ENCODE results near the gene FAM13A. TPM values are rescaled to one million over a fixed set of nuclear protein-coding genes. Genes with fewer than 3 reads are reported as not detected.

FAM13A gene
- total RNA-seq, 2 donors from 2014 or later, result 20.7 to 35.2 TPM

DNA sequence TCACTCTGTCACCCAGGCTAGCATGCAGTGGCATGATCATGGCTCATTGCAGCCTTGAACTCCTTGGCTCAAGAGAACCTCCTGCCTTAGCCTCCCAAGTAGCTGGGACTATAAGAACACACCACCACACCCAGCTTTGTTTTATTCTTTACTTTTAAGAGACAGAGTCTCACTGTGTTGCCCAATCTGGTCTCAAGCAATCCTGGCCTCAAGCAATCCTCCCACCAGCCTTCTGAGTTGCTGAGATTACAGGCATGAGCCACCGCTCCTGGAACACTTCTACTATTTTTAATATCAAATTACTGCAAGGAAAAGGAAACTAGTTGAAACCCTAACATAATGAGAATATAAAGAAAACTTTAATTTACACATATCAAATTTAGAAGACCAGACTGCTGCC lies 85.4 kb downstream of the FAM13A start:
- no peak for DNase-seq (ENCODE audit: low spot score)
- intact Hi-C loops (cut with DNase I), result loop anchor here in 1 of 2 donors (5.0 kb wide), 1 partner anchor 139 kb away; no protein-coding TSS in a partner anchor

DNA sequence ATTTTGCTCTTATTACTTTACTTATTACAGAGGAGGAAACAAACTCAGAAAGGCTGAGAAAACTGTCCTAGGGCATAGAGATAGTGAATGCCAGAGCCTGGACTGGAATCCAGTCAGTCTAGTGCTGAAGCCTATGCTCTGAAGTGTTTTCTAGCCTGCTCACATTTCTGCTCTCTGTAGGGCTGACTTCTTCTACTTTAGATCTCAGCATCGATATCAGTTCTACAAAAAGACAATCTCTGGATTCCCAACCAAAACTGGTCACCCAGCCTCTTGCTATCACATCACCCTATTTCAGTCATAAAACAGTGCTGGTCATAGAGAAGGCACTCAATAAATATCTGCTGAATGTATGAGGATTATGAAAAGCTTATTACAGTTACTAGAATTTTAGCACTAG lies 87.2 kb downstream of the FAM13A start:
- no peak for DNase-seq (ENCODE audit: low spot score)
- intact Hi-C loops (cut with DNase I), result loop anchor here in 1 of 2 donors (1.0 to 5.0 kb wide), 2 partner anchors 29 to 137 kb away; no protein-coding TSS in a partner anchor

DNA sequence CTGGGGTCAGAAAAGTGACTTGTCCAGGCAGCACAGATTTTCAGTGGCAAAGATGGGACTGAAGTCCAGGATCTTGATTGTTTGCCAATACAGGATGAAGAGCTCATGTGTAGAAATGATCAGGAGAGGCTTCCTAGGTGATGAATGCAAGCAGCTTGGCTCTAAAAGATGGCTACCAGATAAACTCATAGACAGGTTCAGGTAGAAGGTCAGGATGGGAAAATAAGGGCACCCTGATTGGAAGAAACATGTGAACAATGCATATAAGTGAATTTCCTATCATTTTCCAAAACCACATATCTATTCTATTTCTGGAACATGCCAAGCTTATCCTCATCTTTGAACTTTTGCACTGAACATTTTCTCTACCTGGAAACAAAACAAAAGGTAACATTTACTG lies 87.7 kb downstream of the FAM13A start:
- DNase-seq (ENCODE audit: low spot score), result no peak
- intact Hi-C loops (cut with DNase I), result loop anchor here in 1 of 2 donors (1.0 kb wide), 1 partner anchor 29 kb away; no protein-coding TSS in a partner anchor

DNA sequence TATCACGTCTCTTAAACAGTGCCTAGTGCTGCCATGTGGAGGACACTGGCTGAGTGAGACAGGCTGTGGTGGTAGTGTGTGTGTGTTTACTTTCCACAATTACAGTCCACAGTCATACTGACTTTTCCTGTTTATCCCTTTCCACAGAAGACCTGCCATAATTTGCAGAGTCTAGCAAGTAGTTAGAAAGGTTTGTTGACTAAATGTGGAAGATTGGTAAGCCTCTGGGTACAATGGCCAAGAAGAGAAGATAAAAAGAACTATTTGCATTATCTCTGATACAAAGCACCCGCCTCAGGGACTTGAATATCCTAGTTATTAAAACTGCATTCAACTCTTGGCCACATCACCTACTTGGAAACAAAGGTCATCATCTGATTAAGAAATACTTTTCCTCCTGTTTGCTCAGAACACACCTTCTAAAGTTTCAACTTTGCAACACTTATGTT lies 89.1 kb downstream of the FAM13A start:
- no peak for DNase-seq (ENCODE audit: low spot score)
- intact Hi-C loops (cut with DNase I), result no loop called here

DNA sequence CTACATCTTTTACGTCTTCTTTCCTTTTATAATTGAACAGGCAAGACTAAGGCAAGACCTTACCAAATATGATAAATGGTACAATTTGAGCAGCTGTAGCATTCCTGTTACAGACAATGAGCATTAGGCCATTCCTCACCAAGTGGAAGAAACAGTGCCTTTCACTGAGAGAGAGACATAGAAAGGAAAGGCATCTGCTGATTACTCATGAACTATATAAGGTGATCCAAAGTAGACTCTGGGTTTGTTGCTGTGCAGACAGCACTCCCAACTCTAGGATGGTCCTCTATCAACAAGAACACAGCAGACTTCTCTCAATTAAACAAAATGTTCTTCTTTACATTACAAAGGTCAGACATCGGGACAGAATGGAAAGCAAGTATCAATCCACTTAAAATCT lies 91.9 kb downstream of the FAM13A start:
- intact Hi-C loops (cut with DNase I), result no loop called here

DNA sequence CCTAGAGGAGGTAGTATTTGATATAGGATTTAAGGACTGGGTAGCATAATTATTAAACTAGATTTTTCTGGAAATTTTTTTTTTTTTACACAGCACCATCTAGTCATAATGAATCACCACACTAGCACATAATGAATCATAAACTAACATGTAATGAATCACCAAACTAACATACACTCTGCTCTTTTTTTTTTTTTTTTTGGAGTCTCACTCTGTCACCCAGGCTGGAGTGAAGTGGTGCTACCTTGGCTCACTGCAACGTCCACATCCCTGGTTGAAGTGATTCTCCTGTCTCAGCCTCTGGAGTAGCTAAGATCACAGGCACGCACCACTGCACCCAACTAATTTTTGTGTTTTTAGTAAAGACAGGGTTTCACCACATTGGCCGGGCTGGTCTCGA lies 92.5 kb downstream of the FAM13A start:
- DNase-seq (ENCODE audit: low spot score), result no peak
- intact Hi-C loops (cut with DNase I), result no loop called here

More for the DNA sequence above, 91.9 kb downstream of the FAM13A start:
- no peak for DNase-seq (ENCODE audit: low spot score)

DNA sequence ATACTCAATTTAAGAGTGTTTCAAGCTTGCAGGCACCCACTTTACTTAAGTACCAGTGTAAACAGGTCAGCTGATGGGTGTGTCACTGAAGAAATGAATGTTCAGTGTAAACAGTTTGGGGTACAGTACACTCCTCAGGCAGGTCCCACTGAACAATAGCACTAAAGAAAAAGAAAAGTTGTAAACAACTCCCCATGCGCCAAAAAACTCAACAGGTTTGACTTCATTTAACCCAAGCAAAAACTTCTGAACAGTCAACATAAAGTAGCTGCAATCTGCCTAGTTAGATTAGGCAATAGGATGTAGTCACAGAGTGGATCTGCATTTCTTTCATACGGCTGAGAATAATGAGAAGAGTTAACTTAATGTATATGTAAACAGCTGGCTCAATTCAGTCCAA lies 93.2 kb downstream of the FAM13A start:
- intact Hi-C loops (cut with DNase I), result no loop called here
- DNase-seq (ENCODE audit: low spot score), result no peak

DNA sequence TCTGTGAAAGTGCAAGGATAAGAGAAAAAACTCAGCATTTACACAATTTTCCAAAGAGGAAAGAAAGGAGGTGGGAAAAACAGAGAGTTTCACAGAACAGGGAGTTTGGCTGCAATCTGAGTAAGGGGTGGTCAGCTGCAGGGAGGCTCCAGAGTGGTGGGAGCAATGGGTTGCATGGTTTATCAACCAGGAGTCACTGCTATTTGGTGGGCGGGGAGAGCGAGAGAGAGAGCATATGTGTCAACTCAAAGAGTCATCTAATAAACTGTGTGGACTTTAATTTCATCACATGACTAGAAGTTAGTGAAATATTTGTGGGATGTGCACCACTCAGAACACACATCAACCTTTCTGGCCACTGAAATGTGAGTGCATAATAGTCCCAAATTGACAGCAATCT lies 94.6 kb downstream of the FAM13A start:
- intact Hi-C loops (cut with DNase I), result no loop called here
- DNase-seq (ENCODE audit: low spot score), result no peak

DNA sequence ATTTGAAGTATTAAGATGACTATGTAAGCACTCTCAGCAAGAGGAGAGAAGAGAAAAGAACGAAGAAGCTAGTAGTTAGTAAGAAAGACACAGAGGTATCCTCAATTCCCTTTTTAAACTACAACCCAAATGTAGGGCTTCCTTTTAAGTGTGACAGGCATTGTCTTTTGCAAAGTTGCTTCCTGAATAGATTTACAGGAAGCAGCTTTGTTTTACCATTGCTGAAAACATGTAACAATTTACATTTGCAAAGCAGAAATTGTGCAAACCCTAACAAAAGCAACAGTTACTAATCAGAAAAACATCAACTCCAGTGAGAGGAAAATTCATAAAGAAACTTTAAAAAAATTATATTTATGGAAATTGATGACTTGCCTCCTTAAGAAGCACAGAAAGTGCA lies 96.4 kb downstream of the FAM13A start:
- intact Hi-C loops (cut with DNase I), result no loop called here
- no peak for DNase-seq (ENCODE audit: low spot score)

DNA sequence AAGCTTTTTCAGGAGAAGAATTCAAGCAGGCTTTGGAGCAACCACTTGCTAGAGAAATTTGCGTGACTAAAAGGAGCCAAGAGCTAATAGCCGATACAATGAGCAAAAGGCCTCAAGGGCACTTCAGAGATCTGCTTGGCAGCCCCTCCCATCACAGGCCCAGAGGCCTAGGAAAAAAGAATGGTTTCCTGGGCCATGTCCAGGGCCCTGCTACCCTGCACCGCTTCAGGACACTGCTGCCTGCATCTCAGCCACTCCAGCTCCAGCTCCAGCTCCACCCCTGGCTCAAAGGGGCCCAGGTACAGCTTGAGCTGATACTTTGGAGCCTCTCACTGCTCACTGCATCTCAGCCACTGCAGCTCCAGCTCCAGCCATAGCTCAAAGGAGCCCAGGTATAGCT lies 98.9 kb downstream of the FAM13A start:
- intact Hi-C loops (cut with DNase I), result no loop called here
- DNase-seq (ENCODE audit: low spot score), result no peak

DNA sequence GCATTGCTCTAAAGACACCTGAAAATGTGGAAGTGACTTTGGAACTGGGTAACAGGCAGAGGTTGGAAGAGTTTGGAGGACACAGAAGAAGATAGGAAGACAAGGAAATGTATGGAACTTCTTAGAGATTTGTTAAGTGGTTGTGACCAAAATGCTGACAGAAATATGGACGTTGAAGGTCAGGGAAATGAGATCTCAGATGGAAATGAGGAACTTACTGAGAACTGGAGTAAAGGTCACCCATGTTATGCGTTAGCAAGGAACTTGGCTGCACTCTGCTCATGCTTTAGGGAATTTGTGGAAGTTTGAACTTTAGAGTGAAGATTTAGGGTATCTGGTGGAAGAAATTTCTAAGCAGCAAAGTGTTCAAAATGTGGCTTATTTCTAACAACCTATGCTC lies 99.4 kb downstream of the FAM13A start:
- DNase-seq (ENCODE audit: low spot score), result no peak
- intact Hi-C loops (cut with DNase I), result no loop called here

DNA sequence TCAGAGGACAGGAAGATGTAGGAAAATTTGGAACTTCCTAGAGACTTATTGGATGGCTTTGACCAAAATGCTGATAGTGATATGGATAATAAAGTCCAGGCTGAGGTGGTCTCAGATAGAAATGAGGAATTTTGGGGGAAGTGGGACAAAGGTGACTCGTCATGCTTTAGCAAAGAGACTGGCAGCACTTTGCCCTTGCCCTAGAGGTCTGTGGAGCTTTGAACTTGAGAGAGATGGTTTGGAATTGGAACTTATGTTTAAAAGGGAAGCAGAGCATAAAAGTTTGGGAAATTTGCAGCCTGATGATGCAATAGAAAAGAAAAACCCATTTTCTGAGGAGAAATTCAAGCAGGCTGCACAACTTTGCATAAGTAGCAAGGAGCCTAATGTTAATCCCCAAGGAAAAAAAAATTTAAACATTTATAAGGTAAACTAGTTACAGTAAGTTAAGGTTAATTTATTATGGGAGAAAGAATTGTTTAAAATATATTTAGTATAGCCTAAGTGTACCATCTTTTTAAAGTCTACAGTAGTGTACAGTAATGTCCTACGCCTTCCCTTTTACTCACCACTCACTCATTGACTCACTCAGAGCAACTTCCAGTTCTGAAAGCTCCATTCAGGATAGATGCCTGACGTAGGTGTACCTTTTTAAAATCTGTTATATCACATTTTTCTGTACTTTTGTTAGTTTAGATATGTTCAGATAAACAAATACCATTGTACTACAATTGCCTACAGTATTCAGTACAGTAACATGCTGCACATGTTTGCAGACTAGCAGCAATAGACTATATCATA lies 101.2 kb downstream of the FAM13A start:
- DNase-seq (ENCODE audit: low spot score), result no peak
- intact Hi-C loops (cut with DNase I), result no loop called here

DNA sequence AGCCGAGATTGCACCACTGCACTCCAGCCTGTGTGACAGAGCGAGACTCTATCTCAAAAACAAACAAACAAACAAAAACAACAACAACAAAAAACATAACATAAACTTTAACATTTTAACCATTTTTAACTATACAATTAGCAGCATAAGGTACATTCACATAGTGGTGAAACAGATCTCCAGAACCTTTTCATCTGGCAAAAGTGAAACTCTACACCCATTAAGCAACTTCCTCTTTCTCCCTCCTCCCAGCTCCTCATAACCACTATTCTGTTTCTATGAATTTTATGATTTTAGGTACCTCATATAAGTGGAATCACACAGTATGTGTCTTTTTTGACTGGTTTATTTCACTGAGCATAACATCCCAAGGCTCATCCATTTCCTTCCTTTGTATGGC lies 103.6 kb downstream of the FAM13A start:
- intact Hi-C loops (cut with DNase I), result no loop called here

DNA sequence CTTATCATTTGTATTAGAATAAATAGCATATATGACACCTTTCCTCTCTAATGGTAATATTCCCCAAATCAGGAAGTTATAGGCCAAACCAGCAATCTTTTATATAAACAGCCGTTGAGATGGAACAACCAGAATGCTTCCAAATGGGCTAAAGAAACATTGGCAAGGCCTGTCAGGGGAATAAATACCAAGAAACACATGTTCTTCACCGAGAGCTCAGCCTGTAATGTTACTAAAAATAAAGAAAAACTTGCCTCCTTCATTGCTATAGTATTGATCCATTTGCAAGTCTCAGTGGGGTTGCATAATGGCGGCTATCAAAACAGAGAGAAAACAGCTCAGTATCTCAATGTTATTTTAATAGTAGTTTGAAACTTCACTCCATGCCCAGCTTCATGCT lies 104.9 kb downstream of the FAM13A start:
- DNase-seq (ENCODE audit: low spot score), result no peak
- intact Hi-C loops (cut with DNase I), result no loop called here

More for the DNA sequence above, 103.6 kb downstream of the FAM13A start:
- DNase-seq (ENCODE audit: low spot score), result no peak

DNA sequence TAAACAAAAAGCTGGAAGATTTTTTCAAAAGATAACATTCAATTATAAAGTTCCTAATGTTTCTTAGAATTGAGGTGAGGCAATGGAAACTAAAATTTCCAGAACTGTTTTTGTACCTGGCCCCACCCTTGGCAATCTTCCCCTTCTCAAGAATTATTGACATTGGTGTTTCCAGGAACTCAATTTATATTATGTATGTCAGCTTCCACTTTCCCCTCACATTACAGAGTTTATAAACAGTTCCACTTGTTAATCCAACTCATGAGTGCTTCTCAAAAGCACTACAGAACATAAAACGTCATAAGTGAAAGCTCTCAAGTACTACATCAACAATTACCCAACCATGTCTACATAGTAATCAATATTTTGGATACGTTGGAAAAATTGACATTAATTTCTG lies 107.4 kb downstream of the FAM13A start:
- intact Hi-C loops (cut with DNase I), result no loop called here
- DNase-seq (ENCODE audit: low spot score), result no peak

DNA sequence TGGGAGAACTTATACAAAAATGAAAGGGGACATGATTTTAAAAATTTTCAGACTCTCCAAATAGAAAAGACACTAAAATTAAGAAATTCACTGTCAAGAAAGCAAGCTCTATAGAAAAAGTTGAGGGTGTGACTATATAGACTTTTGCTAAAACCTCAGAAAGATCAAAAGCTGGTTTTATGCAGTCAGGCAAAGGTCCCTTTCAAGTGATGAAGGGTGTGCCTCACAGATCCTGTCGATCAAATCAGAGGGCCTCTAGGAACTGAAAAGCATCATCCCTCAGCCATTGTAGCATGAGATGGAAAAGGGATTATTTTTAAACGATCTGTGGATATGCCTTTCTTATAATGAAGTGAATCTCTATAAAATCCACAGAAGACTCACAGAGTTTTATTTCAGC lies 116.5 kb downstream of the FAM13A start:
- no peak for DNase-seq (ENCODE audit: low spot score)
- intact Hi-C loops (cut with DNase I), result loop anchor here in 1 of 2 donors (1.0 kb wide), 1 partner anchor 29 kb away; no protein-coding TSS in a partner anchor

DNA sequence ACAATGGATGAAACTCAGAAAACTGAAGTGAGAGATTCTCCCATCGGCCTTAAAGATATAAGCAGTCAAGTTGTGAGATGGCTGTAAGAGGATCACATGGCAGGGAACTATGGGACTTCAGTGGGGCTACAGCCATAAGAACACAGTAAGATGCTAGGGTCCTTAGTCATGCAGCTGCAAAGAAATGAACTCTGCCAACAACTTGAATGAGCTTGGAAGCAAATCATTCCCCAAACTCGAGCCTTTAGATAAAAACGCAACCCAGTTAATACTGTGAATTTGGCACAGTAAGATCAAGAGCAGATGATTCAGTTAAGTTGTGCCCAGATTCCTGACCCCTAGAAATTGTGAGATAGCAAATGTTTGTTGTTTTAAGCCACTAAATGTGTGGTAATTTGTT lies 117.3 kb downstream of the FAM13A start:
- intact Hi-C loops (cut with DNase I), result loop anchor here in 1 of 2 donors (1.0 kb wide), 1 partner anchor 30 kb away; no protein-coding TSS in a partner anchor

DNA sequence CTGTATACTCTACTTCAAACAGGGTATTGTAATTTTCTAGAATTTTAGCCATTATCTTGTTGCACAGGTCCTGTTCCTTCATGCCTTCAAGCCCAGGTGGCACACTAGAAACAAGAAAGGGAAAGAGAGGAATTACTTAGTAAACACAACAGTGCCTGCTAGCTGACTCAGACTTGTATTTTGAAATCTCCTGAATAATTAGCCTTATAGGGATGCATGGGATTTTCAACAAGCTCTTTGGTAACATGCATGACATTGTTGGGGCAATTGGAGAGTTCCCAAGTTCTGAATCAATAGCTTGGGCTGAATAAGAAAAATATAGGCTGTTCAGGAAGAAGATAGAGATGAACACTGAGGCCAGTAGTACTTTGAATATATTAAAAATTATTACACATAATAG lies 118.8 kb downstream of the FAM13A start:
- intact Hi-C loops (cut with DNase I), result no loop called here
- no peak for DNase-seq (ENCODE audit: low spot score)

More for the DNA sequence above, 117.3 kb downstream of the FAM13A start:
- DNase-seq (ENCODE audit: low spot score), result no peak

DNA sequence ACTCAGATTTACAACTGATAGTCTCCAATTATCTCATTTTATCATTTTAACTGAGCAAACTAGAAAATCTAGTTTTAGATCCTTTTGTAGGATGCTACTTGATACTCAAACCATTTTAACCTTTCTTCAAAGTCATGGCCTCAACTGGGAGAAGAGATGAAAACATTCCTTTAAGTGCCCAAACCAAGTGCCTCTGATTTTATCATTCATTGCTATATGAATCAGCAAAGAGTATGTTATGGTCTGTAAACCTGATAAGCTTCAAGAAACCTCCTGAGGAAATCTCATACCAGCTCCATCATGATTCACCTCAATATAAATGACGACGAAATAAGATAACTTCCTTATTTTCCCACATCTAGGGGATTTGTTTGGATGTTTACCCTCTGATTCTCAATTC lies 119.9 kb downstream of the FAM13A start:
- intact Hi-C loops (cut with DNase I), result no loop called here
- DNase-seq (ENCODE audit: low spot score), result no peak

DNA sequence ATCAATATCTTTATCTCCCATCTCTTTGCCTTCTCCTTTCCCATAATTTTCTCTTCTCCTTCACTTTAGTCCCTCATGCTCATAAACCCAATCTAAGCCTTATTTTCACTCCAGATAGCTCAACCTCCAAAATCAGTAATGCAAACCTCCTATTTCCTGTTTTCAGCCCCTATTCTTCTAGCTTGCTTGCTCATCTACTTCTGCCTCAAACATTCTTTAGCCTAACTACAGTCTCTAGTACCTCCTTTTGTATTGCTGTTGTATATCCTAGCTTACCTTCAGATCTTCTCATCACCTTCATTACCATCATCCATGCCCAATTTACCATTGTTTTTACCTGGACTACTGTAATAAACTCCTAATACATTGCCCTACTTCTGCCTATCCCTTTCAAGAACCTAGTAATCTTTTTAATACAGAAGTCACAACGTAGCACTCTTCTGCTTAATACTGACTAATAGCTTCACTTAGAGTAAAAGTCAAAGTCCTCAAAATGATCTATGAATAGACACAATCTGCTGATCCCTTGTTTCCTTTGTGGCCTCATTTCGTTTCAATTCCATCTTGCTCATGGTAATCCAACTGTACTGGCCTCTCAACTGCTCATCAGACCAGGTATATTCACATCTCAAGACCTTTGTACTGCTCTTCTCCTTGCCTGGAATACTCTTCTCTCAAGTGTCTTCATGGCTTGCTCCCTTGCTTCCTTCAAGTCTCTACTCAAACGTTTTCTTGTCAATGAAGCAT lies 123.4 kb downstream of the FAM13A start:
- DNase-seq (ENCODE audit: low spot score), result no peak
- intact Hi-C loops (cut with DNase I), result no loop called here

All from posterior vena cava (tissue), 2 donors.